ENCODE results near the gene PACS2. TPM values are rescaled to one million over a fixed set of nuclear protein-coding genes. Genes with fewer than 3 reads are reported as not detected.

PACS2 gene
- total RNA-seq, 2 donors from 2014 or later: 55.0 to 59.7 TPM

DNA sequence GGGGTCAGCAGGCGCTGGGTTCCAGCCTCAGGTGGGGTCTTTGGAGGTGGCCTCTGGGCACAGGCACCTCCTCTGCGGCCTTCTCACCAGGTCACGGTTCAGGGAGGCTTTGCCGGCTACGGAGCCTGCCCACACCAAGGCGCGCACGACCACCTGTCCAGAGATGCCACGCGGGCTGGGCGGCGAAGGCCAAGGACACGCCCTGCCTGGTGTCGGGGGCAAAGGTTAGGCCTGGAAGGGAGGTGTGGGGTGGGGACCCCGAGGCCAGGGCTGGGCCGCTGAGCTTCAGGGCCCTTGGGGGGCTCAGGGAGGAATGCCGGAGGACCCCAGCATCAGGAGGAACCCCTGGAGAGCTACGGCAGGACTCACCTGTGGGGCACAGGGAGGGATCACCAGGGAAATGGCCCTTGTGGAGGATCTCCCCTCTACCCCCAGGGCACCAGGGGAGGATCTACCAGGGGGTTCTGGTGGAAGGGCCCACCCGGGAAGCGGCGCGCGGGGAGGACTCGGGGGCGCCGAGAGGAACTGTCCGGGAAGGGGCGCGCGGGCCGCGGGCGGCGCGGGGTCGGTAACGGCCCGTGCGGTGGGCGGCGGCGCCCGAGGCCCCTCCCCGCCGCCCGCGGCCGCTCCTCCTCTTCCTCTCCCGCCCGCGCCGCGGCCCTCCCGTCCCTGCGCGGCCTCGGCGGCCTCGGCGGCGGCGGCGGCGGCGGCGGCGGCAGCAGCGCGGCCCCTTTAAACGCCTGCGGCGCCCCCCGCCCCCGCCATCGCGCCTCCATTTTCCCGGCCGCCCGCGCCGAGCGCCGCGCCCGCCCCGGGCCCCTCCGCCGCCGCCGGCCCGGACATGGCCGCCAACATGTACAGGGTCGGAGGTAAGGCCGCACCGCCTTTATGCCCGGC is 104.9 kb downstream of the PACS2 start, which contains the start of gene MTA1:
Gene MTA1, plus strand, starts transcription at position 633 of the 897 bp plus-strand sequence. Its CDS starts 209 bp downstream, at position 842.
- TF ChIP-seq, protein P1, sequence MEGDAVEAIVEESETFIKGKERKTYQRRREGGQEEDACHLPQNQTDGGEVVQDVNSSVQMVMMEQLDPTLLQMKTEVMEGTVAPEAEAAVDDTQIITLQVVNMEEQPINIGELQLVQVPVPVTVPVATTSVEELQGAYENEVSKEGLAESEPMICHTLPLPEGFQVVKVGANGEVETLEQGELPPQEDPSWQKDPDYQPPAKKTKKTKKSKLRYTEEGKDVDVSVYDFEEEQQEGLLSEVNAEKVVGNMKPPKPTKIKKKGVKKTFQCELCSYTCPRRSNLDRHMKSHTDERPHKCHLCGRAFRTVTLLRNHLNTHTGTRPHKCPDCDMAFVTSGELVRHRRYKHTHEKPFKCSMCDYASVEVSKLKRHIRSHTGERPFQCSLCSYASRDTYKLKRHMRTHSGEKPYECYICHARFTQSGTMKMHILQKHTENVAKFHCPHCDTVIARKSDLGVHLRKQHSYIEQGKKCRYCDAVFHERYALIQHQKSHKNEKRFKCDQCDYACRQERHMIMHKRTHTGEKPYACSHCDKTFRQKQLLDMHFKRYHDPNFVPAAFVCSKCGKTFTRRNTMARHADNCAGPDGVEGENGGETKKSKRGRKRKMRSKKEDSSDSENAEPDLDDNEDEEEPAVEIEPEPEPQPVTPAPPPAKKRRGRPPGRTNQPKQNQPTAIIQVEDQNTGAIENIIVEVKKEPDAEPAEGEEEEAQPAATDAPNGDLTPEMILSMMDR (IDR thresholded peaks at IDR 0.05): no peak
- H3K27me3 ChIP-seq: no peaks in the 10 kb centered on the region
- H3K4me1 ChIP-seq: peaks cover 0 to 58% of the 10 kb centered on the region in 2 donors
- peak within 1 kb of the TSS; percentile 74 to 82 for H3K27ac ChIP-seq
- peak within 1 kb of the TSS; percentile 62 to 69 for H3K4me3 ChIP-seq
- no peaks in the 10 kb centered on the region for H3K36me3 ChIP-seq
- H3K9me3 ChIP-seq: no peaks in the 10 kb centered on the region
- no peak for DNase-seq (ENCODE audit: low spot score)

DNA sequence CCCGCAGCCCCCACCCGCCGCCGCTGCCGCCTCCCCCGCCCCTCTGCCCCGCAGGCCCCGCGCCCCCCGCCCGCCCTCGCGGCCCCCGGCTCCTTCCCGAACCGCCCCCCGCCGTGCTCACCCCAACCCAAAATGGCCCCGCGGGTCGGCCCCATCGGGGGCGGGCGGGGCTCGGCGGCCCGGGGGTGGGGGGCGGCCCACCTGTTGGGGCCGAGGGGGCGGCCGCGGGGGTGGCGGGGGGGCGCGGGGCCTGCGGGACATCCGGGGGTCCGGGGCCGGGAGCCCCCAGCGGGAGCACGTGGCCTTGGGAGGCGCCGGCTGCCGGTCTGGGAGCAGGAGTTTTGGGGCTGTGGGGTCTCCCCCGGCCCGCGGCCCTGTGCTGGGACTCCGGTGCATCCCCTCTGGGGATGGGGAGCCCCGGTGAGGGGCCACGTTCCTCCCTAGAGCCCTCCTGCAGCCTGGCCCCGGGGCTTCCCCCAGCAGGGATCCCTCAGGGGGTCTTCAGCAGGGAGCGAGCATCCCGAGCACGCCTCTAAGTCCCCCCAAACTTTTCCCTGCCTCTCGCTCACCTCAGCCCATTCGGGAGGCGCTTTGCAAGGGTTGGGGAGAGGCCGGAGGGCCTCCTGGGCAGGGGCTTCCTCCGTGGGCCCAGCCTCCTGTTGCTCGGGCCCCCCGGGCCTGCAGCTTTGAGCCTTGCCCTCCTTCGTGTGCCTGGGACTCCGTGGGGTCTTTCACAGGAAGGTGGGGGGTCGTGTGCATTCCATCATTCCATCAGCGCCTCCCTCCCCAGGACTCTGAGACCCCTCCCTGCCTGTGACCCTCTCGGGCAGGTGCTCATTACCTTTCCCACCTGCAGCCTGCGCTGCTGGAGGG is 105.8 kb downstream of the PACS2 start:
- H3K27me3 ChIP-seq: no peaks in the 10 kb centered on the region
- DNase-seq (ENCODE audit: low spot score): no peak
- peaks cover 0 to 52% of the 10 kb centered on the region in 2 donors for H3K4me1 ChIP-seq
- TF ChIP-seq, protein P1 (IDR thresholded peaks at IDR 0.05): no peak
- peak overlapping the region; percentile 62 to 69 for H3K4me3 ChIP-seq
- no peaks in the 10 kb centered on the region for H3K9me3 ChIP-seq
- H3K27ac ChIP-seq: peak overlapping the region; percentile 74 to 78
- no peaks in the 10 kb centered on the region for H3K36me3 ChIP-seq

DNA sequence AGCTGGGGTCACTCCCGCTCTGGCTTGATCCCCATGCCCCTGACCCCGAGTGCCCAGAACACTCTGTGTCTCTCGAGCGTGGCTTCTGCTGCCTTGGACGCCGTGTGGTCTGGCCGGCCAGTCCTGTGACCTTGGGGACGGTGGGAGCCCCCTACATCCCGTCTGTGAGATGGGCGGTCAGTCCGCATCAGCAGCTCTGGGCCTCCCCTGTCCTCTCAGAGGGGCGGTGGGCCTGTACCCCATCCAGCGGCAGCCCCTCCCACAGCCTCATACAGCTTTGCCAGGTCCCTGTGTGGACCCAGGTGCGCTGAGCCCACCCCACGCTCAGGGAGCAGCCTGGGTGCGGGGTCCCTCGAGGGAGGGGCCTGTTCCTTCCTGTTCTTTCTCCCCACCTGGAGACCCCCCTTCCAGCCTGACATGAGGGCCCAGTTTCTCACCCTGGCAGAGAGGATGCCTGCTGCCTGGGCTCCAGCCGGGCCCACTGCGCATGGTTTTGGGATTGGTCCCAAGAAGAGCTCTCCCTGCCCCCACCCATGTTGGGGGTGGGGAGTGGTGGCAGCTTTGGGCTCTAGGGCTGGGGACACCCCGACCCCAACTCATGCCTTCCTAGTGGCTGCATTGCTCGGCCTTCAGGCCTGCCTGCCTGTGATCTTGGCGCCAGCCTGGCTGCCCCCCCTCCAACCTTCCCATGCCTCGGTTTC is 106.6 kb downstream of the PACS2 start:
- H3K4me3 ChIP-seq: peak overlapping the region; percentile 62 to 69
- TF ChIP-seq, protein P1 (IDR thresholded peaks at IDR 0.05): no peak
- H3K27me3 ChIP-seq: no peaks in the 10 kb centered on the region
- no peaks in the 10 kb centered on the region for H3K9me3 ChIP-seq
- peaks cover 0 to 45% of the 10 kb centered on the region in 2 donors for H3K4me1 ChIP-seq
- H3K27ac ChIP-seq: peak overlapping the region; percentile 74 to 78
- H3K36me3 ChIP-seq: no peaks in the 10 kb centered on the region
- no peak for DNase-seq (ENCODE audit: low spot score)

DNA sequence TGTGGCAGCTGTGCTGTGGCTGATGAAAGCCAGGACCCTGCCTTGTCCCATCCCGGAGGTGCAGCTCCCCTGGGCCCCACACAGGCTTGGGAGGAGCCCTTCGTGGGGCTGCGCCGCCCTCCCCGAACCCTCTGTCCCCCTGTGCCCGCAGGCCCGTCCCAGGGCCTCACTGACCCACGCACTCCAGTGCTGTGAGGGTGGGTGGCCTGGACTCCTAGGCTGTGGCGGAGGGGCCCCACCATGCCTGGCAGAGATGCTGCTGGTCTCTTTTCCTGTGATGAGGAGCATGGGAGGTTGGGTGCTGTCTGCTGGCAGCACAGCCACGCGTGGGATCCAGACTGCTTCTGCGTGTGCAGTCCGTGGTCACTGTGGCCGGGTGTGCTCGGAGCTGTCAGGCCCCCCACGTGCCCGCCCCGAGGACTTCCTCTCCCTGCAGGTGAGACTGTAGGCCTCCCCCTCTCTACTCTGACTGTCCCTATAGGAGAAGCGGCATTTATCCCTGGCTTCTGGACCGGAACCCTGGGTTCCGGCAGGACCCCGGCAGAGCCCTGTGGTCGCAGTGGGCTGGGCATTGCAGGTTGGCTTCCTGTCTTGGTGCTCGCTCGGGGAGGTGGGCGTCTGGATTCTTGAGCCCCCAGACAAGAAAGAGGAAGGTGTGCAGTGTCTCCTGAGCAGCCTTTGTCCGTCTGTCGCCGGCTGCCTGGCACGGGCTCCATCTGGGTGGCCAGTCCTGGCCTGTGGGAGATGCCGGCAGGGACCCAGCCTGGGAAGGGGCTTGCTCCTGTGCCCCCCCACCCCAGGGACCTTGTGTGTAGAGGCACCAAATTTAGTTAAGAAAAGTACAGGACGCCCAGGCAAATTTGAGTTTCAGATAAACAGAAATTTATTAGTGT is 107.4 kb downstream of the PACS2 start:
- TF ChIP-seq, protein P1 (IDR thresholded peaks at IDR 0.05): no peak
- Histone ChIP-seq H3K36me3 (no peaks in the 10 kb centered on the region), H3K27me3 (no peaks in the 10 kb centered on the region), H3K4me3 (no peak overlapping the region), H3K9me3 (no peaks in the 10 kb centered on the region), H3K4me1 (peaks cover 0 to 45% of the 10 kb centered on the region in 2 donors), H3K27ac (peak overlapping the region; percentile 74 to 78)
- DNase-seq (ENCODE audit: low spot score): no peak
